Vagina (tissue), 2 donors: ENCODE data around the gene PTH2.

Experiments
- CTCF ChIP-seq, 3 experiments: fragments of 450-650 bp in 2 of 3; fragments of 200-600 bp in 1 of 3; sonication (generic) in 1 of 3; IDR thresholded peaks; one replicate each; pipeline ENCODE4 v1.5.1; 2017 to 2019; ENCODE audit warnings: antibody characterized with exemption in 3 of 3, mild to moderate bottlenecking in 2 of 3, moderate library complexity in 2 of 3
- POLR2A ChIP-seq, 2 donors: fragments of 450-650 bp; IDR thresholded peaks; one replicate each; pipeline ENCODE4 v1.6.1; 2017; ENCODE audit warnings: antibody characterized with exemption in 2 of 2, mild to moderate bottlenecking in 2 of 2, moderate library complexity in 2 of 2
- POLR2AphosphoS5 ChIP-seq, 2 donors: sonication (generic); formaldehyde crosslinking; IDR thresholded peaks; one replicate each; pipeline ENCODE4 v1.9.0; 2017; ENCODE audit warnings: antibody characterized with exemption in 2 of 2, mild to moderate bottlenecking in 2 of 2, low read depth in 1 of 2; ENCODE audit not compliant: insufficient read depth in 1 of 2

GRCh38 chr19:49433240-49433901 lies 10.1 kb upstream of the PTH2 start:
- TF ChIP-seq POLR2A (IDR thresholded peaks at IDR 0.05) (no peak), POLR2AphosphoS5 (IDR thresholded peaks at IDR 0.05; ENCODE audit: insufficient read depth in 1 of 2, low read depth in 1 of 2) (no peak), CTCF (IDR thresholded peaks at IDR 0.05) (no peak)
